Measurements from ENCODE around the gene STAP2.
"Not testable (repeated sequence)": the region's sequence is repeated elsewhere in the genome, so short reads cannot be mapped to it uniquely, and the experiment has no call there.

Gene STAP2

DNA sequence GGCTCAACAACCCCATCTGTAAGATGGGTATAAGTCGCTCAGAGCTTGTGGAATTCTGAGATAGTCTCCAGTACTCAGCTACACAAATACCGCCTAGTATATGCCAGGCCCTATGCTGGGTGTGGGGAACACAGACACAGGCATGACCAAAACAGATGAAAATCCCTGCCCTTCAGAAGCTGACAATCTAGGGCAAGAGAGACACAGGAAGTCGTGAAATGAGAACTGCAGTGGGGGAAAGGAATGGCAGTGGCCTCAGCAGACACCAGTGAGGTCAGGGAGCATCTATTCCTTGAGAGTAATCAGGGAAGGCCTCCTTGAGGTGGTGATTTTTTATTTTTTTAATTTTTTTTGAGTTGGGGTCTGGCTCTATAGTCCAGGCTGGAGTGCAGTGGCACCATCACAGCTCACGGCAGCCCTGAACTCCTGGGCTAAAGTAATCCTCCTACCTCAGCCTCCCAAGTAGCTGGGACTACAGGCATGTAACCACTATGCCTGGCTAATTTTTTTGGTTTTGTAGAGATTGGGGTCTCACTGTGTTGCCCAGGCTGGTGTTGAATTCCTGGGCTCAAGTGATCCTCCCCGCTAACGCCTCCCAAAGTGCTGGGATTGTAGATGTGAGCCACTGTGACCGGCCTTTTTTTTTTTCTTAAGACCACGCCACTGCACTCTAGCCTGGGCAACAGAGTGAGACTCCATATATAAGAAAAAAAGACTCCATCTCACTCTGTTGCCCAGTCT lies 39.6 kb downstream of the STAP2 start:
- no peak for DNase-seq (ENCODE audit: low spot score)

DNA sequence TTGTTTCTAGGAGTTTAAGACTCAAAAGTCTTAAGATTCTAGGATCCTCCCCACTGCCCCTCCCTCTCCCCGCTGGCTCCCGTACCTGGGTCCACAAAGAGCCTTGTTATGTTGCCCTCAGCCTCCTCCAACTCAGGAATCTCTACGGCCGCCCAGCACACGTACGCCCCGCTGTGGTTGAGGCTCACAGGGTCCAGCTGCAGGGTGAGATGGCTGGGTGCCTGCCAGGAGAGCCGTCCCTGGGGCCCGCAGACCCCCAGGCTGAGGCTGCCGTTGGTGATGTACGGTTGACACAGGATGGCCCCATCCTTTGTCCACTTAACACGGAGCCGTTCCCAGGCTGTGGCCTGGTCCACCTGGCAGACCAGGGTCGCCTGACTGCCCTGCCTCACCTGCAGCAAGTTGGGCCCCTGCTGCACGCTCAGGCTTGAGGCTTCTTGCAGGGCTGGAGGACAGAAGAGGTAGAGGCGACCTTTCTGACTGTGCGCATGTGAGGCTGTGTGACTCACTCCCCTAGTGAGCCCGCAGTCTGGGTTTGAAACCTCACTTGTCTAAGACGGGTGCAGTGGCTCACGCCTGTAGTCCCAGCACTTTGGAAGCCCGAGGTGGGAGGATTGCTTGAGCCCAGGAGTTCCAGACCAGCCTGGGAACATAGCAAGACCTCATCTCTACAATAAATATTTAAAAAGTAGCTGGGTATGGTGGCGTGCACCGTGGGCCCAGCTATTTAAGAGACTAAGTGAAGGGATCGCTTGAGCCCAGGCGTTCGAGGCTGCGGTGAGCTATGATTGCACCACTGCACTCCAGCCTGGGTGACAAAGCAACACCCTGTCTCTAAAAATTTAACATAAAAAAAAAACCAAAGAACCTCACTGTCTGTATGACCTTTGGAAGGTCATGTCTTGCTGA lies 40.5 kb downstream of the STAP2 start:
- no peak for DNase-seq (ENCODE audit: low spot score)

DNA sequence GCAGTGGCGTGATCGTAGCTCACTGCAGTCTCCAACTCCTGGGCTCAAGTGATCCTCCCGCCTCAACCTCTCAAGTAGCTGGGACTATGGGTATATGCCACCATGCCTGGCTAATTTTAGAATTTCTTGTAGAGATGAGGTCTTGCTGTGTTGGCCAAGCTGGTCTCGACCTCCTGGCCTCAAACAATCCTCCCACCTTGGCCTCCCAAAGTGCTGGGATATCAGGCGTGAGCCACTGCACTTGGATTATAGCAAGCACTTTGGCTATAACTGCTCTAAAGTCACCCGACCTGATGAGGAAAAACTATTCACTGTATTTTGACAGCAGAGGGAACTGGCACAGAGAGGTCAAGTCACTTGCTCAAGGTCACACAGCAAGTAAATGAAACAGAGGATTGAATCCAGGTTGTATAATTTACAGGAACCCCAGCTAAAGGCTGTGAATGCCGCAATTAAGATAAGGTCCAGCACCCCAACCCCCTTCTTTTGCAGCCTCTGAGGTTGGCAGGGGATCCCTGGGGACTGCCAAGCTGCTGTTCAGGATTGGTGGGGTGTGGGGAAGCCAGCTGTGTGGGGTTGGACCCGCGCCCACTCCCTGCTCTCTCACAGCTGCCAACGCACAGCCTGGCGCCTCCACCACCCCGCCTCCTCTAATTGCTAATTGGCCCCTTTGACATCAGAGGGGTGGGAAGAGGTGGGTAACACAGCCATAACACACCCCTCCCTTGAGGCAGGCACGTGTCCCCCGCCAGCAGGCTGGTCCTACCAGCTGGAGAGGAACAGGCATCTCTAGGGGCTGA lies 42.5 kb downstream of the STAP2 start:
- peak; percentile 65 for DNase-seq (ENCODE audit: low spot score)

DNA sequence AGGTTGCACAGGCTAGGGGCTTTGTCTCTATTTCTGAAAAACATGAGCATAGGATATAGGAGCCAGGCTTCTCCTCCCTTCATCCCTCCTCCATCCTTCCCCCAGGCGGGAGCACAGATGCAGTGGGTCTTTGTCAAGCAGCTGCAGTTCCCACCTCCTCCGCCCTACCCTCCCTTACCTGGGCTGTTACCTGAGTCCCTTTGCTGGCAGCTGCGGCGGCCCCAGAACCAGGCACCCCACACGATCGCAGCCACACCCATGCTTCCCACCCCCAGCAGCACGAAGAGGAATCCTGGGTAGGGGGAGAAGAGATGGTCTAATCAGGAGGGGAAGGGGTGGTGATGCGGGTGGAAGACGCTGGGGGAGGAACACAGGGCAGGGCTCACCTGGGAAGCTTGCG lies 44.2 kb downstream of the STAP2 start:
- DNase-seq (ENCODE audit: low spot score): no peak

DNA sequence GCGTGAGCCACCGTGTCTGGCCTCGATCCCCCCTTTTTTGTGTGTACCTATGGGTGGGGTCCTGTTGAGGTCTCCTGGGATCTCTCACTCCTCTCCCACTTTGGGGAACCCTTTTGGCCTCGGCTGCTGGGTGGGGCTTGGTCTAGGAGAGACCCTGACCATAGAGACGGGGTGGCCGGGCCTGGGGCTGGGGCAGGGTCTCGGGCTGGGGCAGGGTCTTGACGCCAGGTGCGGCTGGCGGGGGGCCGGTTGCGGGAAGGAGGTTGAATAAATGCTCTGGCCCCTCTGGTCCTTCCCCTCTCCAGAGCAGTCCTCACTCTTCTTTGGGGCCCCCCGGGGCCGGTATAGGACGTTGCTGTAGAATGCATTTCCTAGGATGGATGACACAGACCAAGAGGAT lies 46.1 kb downstream of the STAP2 start:
- DNase-seq (ENCODE audit: low spot score): no peak

DNA sequence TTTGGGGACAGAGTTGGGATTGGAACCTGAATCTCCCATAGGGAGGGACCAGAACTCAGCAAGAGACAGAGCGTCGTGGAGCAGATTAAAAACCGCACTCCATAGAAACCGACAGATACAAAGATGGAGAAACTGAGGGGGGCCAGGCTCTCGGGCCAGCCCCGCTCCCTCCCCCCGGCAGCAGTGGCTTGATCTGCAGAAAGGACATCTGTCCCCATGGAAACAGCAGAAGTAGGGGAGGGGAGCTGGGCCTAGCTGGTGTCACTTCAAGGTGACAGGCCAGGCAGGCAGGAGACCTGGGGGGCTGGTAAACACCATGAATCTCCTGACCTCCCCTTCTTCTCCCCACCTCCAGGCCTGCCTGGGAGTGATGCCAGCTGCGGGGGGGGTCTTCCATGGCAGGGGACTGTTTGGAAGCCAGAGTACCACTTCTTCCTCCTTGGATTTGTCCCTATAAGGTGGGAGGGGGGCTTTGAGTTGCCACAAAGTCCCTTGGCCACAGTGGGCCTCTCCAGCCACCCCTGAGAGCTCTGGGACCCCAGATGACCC lies 47.4 kb downstream of the STAP2 start:
- no peak for DNase-seq (ENCODE audit: low spot score)

DNA sequence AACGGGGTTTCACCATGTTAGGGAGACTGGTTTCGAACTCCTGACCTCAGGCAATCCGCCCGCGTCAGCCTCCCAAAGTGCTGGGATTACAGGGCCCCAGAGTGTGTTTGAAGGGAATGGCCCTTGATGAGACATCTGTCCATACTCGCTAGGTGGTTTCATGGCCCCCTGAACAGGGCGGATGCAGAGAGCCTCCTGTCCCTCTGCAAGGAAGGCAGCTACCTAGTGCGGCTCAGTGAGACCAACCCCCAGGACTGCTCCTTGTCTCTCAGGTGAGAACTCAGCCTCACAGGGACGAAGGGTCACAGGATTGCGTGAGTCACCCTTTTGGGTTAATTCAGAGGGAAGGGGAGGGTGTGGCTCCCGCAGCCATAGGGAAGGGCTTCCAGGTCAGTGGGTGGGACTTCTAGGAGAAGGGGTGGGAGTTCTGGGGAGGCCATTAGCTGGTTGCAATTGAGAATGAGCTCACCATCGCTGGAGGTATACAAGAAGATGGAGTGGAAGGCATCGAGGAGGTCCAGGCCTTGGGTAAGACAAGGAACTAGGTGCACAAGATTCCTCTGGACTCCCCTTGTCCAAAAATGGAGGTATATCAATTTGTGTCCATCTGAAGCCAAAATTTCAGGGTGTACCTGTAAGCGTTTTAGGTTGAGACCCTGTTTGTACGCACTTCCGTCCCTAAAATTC lies 50.4 kb downstream of the STAP2 start:
- DNase-seq (ENCODE audit: low spot score): no peak

DNA sequence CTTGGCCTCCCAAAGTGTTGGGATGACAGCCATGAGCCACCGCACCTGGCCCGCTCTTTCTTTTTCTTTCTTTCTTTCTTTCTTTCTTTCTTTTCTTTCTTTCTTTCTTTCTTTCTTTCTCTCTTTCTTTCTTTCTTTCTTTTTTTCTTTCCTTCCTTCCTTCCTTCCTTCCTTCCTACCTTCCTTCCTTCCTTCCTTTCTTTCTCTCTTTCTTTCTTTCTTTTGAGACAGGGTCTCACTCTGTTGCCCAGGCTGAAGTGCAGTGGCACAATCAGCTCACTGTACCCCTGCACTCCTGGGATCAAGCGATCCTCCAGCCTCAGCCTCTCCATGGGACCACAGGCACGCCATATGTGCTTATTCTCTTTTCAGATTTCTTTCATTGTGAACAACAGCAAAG lies 52.5 kb downstream of the STAP2 start:
- not testable (repeated sequence) for DNase-seq (ENCODE audit: low spot score)

DNA sequence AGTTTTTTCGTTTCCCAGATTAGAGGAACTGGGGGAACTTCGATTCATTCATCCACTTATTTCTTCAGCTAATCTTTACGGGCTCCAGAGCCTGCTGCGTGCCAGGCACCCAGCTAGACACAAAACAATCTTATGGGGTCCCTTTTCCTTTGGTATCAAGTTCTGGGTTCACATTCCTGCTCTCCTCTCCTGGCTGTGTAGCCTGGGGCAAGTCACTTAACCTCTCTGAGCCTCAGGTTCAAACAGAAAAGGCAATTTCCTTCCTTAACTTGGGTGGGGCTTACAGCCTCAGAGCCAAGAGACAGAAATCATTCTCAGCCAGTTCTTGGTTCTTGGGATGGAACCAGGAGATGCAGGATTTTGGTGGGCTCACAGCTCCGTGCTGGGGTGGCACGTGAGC lies 53.7 kb downstream of the STAP2 start:
- no peak for DNase-seq (ENCODE audit: low spot score)

DNA sequence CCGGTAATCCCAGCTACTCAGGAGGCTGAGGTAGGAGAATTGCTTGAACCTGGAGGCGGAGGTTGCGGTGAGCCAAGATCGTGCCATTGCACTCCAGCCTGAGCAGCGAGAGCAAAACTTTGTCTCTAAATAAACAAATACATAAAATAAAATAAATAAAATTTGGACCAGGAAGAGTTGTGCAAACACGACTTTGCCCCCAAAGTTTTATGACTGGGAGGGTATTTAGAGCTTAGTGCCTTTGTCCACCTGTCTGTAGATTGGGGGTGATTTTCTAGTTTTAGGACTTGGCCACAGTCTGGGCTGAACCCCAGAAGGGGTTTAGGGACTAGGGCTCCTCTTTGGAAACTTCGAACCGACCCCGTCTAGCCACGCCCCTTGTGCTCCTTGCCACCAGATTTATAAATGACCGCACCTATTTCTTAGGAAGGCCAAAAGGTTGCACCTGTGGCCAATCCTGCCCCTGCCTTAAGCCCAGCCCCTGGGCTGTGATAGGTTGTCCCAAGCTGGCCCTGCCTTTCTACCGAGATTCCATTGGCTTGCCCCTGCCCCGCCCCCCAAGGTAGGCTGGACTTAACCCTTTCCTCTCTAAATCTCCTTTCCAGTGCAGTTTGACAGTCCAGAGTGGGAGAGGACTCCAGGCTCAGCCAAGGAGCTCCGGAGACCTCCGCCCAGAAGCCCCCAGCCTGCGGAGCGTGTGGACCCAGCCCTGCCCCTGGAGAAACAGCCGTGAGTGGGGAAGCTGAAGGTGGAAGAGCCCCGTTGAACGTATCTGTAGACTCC lies 54.3 kb downstream of the STAP2 start:
- peak; percentile 98 for DNase-seq (ENCODE audit: low spot score)

DNA sequence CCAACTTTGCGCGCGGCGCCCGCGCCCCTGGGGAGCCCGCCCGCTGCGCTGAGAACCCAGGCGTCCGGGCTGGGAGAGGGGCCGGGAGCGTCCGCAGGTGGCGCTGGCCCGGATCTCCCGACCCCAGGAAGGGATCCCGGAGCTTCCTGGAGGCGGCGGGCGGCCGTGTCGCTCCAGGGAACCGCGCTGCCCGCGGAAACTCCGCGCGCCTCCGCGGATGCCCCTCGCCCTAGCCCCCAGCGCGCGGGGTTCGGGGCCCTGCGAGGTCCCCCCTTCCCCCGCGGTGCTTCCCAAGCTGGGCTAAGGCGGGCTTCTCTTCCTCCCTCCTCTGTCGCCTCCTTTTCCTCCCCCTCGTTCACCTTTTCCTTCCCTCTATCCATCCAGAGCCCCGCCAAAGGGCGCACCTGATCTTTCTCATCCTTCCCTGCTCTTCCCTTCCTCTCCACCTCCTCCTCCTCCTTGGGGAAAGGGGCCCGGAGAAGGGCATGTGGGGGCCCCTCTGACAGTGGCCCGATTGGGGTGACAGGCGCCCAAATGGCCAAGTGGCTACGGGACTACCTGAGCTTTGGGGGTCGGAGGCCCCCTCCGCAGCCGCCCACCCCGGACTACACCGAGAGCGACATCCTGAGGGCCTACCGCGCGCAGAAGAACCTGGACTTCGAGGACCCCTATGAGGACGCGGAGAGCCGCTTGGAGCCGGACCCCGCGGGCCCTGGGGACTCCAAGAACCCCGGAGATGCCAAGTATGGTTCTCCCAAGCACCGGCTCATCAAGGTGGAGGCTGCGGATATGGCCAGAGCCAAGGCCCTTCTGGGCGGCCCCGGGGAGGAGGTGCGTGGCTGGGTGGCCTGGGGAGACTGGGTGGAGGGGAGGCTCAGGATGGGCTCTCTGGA lies 58.9 kb downstream of the STAP2 start:
- DNase-seq (ENCODE audit: low spot score): no peak

DNA sequence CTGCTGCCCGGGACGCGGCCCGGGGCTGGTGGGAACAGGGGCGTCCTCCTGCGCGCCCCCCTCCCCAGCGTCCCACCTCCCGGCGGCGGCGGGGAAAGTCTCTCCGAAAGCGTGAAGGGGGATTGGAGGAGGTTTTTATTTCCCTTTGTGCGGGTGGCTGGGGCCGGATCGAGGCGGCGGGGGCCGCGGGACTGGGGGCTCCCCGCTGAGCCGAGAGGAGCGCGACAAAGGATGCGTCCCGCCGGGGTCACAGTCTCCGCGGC lies 59.4 kb downstream of the STAP2 start:
- no peak for DNase-seq (ENCODE audit: low spot score)

DNA sequence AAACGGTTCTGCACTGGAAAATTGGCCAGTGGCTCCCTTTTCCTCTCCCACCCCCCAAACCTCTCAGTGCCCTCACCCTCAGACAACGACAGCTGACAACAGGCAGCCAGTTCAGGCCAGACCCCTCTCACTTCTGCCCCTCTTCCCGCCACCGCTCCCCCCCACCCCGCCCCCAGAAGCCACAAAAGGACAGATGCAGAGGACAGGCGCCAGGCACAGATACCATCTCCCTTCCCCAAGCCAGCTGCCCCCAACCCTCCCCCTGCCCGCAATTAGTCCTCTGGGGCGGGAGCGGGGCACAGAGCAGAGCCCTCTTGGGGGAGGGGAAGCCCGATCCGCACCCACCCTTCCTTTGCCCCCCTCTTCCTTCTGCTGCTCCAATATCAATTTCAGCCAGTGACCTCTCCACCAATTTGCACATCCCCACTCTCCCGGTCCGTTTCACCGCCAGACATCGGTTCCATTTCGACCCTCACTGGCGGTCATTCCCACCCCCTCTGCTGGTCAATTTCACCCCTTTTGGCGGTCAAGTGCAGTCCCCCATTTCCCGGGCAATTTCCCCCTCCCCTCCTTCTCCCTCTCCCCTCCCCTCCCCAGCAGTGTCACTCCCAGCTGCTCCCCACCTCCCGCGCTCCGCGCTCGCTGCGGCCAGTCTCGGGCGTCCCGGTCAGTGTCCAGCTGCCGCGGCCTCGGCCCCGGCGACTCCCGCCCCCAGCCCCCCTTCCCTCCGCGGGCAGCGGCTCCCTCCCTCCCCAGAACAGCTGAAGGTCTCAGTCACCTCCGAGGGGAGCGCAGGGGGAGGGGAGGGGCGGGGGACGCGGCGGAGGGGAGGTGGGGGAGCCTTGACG lies 60.0 kb downstream of the STAP2 start, which contains the start of gene SHD:
Gene SHD (plus strand): TSS at position 848 of the 848 bp plus-strand sequence. CDS start 798 bp downstream, outside the sequence.
- DNase-seq (ENCODE audit: low spot score): peak; percentile 80

DNA sequence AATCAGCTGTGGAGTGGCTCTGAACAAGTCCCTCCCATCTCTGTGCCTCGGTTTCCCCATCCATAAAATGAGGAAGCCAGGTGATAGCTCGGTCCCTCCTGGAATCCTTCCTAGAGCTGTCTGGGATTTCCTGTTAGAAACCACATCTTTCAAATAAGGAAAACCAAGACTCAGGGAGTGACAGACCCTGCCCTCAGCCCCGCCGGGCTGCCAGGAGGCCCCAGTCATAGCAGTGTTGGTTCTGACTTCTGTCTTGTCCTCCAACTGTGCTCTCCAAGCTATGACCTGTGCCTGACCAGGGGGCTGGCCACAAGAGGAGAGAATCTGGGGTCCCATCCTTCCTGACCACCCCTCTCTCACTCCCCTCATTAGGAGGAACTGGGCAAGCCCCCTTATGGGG lies 60.6 kb downstream of the STAP2 start:
- no peak for DNase-seq (ENCODE audit: low spot score)

DNA sequence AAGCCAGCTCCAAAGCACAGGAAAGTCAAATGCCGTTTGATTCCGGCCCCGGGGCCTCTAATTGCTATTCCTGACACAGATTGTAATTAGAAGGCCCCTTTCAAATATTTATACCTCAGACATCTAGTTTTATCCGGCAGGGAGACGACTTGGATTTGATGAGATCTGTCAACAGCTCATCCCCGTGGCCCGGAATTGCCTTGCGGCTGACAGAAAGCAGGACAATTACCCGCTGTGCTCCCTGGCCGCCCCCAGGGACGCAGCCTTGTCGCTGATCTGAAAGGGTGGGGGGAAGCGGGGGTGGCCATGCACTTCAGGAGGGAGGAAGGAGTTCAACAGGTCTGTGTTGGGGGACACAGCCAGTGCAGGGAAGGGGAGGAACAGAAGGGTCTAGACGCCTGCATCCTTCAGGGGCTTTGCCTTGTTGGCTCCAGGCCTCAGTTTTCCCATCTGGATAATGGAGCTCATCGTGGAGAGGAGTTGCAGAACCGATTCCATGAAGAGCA lies 61.4 kb downstream of the STAP2 start:
- DNase-seq (ENCODE audit: low spot score): no peak

DNA sequence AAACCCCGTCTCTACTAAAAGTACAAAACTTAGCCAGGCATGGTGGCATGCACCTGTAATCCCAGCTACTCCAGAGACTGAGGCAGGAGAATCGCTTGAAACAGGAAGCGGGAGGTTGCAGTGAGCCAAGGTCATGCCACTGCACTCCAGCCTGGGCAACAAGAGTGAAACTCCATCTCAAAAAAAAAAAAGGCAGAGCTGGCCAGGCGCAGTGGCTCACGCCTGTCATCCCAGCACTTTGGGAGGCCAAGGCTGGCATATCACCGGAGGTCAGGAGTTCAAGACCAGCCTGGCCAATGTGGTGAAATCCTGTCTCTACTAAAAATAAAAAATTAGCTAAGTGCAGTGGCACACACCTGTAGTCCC lies 64.3 kb downstream of the STAP2 start:
- not testable (repeated sequence) for DNase-seq (ENCODE audit: low spot score)
